Measurements from ENCODE around the gene TRAF4.

TRAF4 gene

GRCh38 chr17:28702752-28703150 lies 41.1 kb upstream of the TRAF4 start:
- no peak for TF ChIP-seq FOXP2 (optimal IDR thresholded peaks at IDR 0.05; ENCODE audit: borderline replicate concordance, extremely low read depth, extremely low read length, insufficient read depth)
- TF ChIP-seq REST (IDR thresholded peaks at IDR 0.05; ENCODE audit: insufficient read depth in 1 of 2, low read depth in 2 of 2, low read length in 2 of 2): no peak
- no peak for TF ChIP-seq TAF1 (IDR thresholded peaks at IDR 0.05; ENCODE audit: borderline replicate concordance, insufficient read depth, low read length)
- TF ChIP-seq POLR2AphosphoS5 (IDR thresholded peaks at IDR 0.05; ENCODE audit: low read depth, low read length): no peak
- no peak for TF ChIP-seq SIN3A (IDR thresholded peaks at IDR 0.05; ENCODE audit: borderline replicate concordance, insufficient read depth, low read length)

GRCh38 chr17:28703552-28704218 lies 40.1 kb upstream of the TRAF4 start:
- no peak for TF ChIP-seq SIN3A (IDR thresholded peaks at IDR 0.05; ENCODE audit: borderline replicate concordance, insufficient read depth, low read length)
- TF ChIP-seq POLR2AphosphoS5 (IDR thresholded peaks at IDR 0.05; ENCODE audit: low read depth, low read length): no peak
- TF ChIP-seq REST (IDR thresholded peaks at IDR 0.05; ENCODE audit: insufficient read depth in 1 of 2, low read depth in 2 of 2, low read length in 2 of 2): no peak
- no peak for TF ChIP-seq FOXP2 (optimal IDR thresholded peaks at IDR 0.05; ENCODE audit: borderline replicate concordance, extremely low read depth, extremely low read length, insufficient read depth)
- no peak for TF ChIP-seq TAF1 (IDR thresholded peaks at IDR 0.05; ENCODE audit: borderline replicate concordance, insufficient read depth, low read length)

GRCh38 chr17:28704219-28704858 lies 39.5 kb upstream of the TRAF4 start:
- TF ChIP-seq REST (IDR thresholded peaks at IDR 0.05; ENCODE audit: insufficient read depth in 1 of 2, low read depth in 2 of 2, low read length in 2 of 2) (no peak), SIN3A (IDR thresholded peaks at IDR 0.05; ENCODE audit: borderline replicate concordance, insufficient read depth, low read length) (no peak), POLR2AphosphoS5 (IDR thresholded peaks at IDR 0.05; ENCODE audit: low read depth, low read length) (no peak), FOXP2 (optimal IDR thresholded peaks at IDR 0.05; ENCODE audit: borderline replicate concordance, extremely low read depth, extremely low read length, insufficient read depth) (no peak), TAF1 (IDR thresholded peaks at IDR 0.05; ENCODE audit: borderline replicate concordance, insufficient read depth, low read length) (no peak)

GRCh38 chr17:28705074-28705659 lies 38.6 kb upstream of the TRAF4 start:
- TF ChIP-seq FOXP2 (optimal IDR thresholded peaks at IDR 0.05; ENCODE audit: borderline replicate concordance, extremely low read depth, extremely low read length, insufficient read depth) (no peak), REST (IDR thresholded peaks at IDR 0.05; ENCODE audit: insufficient read depth in 1 of 2, low read depth in 2 of 2, low read length in 2 of 2) (no peak), SIN3A (IDR thresholded peaks at IDR 0.05; ENCODE audit: borderline replicate concordance, insufficient read depth, low read length) (no peak), TAF1 (IDR thresholded peaks at IDR 0.05; ENCODE audit: borderline replicate concordance, insufficient read depth, low read length) (no peak), POLR2AphosphoS5 (IDR thresholded peaks at IDR 0.05; ENCODE audit: low read depth, low read length) (no peak)

Data from PFSK-1 (cell line).